PC-9 (cell line): ENCODE results near the gene SCLY.

Experiments
- EZH2 ChIP-seq: fragments of 200-600 bp; sonication (generic); IDR thresholded peaks from 2 replicates; pipeline ENCODE4 v1.8.0; 2017; ENCODE audit warnings: antibody characterized with exemption, low read depth
- TF ChIP-seq, protein P1 (sequence below): fragments of 200-600 bp; sonication (generic); conservative IDR thresholded peaks from 2 replicates; pipeline ENCODE4 v1.6.1; 2017; ENCODE audit warnings: mixed run types, antibody characterized with exemption, mild to moderate bottlenecking, moderate library complexity

GRCh38 chr2:238093181-238094140, 32.7 kb downstream of the SCLY start:
- TF ChIP-seq, protein P1, sequence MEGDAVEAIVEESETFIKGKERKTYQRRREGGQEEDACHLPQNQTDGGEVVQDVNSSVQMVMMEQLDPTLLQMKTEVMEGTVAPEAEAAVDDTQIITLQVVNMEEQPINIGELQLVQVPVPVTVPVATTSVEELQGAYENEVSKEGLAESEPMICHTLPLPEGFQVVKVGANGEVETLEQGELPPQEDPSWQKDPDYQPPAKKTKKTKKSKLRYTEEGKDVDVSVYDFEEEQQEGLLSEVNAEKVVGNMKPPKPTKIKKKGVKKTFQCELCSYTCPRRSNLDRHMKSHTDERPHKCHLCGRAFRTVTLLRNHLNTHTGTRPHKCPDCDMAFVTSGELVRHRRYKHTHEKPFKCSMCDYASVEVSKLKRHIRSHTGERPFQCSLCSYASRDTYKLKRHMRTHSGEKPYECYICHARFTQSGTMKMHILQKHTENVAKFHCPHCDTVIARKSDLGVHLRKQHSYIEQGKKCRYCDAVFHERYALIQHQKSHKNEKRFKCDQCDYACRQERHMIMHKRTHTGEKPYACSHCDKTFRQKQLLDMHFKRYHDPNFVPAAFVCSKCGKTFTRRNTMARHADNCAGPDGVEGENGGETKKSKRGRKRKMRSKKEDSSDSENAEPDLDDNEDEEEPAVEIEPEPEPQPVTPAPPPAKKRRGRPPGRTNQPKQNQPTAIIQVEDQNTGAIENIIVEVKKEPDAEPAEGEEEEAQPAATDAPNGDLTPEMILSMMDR, result no peak
- TF ChIP-seq EZH2, result no peak
